ENCODE data around the gene FRK.

DNA sequence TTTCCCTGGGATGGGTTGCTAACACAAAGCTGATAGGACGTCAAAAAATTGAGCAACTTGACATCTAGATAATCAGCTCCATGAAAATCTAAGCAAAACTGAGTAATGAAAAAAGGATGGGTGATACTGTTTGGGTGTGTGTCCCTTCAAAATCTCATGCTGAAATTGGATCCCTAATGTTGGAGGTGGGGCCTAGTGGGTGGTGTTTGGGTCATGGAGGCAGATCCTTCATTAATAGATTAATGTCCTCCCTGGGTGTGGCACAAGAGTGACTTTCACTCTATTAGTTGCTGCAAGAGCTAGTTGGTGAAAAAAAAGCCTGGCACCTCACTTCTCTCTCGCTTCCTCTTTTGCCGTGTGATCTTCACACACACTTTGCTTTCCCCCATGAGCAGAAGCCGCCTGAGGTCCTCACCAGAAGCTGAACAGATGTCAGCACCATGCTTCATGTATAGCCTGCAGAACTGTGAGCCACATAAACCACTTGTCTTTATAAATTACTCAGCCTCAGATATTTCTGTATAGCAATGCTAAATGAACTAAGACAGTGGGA is 160.9 kb downstream of the FRK start:
- TF ChIP-seq, protein P1, sequence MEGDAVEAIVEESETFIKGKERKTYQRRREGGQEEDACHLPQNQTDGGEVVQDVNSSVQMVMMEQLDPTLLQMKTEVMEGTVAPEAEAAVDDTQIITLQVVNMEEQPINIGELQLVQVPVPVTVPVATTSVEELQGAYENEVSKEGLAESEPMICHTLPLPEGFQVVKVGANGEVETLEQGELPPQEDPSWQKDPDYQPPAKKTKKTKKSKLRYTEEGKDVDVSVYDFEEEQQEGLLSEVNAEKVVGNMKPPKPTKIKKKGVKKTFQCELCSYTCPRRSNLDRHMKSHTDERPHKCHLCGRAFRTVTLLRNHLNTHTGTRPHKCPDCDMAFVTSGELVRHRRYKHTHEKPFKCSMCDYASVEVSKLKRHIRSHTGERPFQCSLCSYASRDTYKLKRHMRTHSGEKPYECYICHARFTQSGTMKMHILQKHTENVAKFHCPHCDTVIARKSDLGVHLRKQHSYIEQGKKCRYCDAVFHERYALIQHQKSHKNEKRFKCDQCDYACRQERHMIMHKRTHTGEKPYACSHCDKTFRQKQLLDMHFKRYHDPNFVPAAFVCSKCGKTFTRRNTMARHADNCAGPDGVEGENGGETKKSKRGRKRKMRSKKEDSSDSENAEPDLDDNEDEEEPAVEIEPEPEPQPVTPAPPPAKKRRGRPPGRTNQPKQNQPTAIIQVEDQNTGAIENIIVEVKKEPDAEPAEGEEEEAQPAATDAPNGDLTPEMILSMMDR (conservative IDR thresholded peaks at IDR 0.05) = no peak
- no peak for TF ChIP-seq EZH2 (IDR thresholded peaks at IDR 0.05; ENCODE audit: low read depth)
